Activated T-cell treated with anti-CD3 and anti-CD28 coated beads for 4 hours (primary cell): Measurements from ENCODE around the gene ABCB4.

ENCODE experiments used
- DNase-seq: peaks from one replicate; pipeline ENCODE4 v3.0.0-alpha.2; 2020

ABCB4 gene

DNA sequence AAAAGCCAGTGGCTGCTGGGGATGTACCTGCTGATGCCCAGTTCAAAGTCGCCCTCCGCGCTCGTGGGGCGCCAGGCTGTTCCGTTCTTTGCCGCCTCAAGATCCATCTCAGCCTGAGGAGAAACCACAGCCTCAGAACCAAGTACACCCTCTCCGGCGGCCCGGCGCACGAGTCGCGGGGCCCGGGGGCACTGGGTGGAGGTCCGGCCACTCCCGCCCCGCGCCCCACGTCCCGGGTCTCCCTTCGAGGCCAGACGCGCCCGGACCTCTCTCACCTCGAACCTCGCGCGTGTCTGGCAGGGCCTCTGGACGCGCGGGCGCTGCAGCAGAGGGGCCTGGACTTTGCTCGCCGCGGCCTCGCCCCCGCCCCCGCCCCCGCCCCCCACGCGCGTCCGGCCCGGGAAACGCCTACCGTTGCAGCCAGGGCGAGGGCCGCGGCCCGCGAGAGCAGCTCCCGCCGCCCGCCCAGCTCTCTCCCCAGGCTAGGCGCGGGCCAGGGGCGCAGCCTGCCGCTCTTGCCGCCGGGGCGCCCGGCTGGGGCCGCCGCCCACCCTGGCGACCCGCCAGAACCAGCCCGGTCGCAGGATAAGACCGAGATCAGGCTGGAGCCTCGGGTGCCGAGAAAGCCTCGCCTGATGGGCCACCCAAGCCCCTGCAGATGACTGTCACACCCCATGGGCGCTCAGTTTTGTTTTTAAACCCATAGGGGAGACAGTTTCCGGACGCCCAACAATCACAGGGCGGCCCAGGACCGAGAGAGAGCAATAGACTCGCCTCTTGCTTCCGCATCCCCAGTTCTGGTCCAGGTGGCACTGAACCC lies at the start of gene ABCB4:
ABCB4 (minus strand) TSS at position 322 of the 820 bp plus-strand sequence; CDS start at position 107, 215 bp downstream.
- DNase-seq, result no peak

DNA sequence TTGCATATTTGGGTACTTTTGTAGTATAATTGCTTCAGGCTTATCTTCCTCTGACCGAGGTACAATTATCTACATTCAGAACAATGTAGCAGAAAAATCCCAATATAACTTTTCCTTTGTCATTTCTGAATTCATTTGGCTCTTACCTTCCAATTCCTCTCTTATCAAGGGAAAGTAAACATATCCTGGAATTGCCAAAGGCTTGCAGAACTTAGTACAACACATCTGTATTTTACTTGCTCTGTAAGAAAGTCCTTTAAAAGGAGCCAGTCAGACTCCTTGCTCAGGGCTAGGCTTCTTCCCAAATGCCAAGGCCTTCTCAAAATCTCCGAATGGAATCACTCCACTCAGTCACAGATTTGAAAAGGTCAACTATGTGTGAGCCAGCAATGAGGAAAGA lies 43.3 kb upstream of the ABCB4 start:
- no peak for DNase-seq

DNA sequence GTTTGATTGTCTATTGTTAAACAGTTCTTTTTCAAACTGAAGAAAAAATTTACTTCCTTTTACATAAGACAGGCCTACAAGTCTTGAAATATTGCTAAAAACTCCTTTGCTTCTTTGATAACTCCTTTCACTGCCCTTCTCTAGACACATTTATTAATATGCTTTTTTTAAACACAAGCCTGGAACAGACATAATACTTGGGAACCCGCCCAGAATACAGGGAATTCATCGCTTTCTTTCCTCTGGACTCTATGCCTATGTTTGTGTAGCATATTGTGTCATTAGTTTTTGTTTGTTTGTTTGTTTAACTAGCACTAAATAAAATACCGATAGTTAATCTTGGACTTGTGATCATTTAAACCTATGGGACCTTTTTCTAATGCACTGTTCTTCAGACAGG lies 42.4 kb upstream of the ABCB4 start:
- DNase-seq, result no peak

DNA sequence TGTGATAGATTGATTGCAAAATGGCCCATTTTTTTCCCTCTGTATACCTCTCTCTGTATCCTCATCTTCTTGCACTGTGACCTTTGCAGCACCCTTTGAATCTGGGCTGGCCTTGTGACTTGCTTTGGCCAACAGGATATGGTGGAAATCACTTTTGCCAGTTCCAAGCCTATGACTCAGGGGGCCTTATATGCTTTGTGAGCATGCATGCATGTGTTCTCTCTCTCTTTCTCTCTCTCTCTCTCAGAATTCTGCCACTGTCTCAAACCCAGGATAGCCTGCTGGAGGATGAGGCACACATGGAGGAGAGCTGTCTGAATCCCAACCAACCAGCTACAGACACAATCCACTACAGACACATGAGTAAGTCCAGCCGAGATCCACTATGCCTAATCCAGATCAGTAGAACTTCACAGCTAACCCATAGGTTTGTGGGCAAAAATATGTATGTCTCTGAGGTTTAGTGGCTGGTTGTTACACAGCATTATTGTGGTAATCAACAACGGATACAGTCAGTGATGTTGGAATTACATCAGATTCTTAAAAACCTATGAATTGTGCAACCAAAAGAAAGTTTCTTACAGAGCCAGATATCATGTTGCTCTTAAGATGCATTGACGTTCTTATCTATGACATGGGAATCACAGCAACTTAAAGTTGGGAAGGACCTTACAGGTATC lies 41.8 kb upstream of the ABCB4 start:
- DNase-seq, result no peak

DNA sequence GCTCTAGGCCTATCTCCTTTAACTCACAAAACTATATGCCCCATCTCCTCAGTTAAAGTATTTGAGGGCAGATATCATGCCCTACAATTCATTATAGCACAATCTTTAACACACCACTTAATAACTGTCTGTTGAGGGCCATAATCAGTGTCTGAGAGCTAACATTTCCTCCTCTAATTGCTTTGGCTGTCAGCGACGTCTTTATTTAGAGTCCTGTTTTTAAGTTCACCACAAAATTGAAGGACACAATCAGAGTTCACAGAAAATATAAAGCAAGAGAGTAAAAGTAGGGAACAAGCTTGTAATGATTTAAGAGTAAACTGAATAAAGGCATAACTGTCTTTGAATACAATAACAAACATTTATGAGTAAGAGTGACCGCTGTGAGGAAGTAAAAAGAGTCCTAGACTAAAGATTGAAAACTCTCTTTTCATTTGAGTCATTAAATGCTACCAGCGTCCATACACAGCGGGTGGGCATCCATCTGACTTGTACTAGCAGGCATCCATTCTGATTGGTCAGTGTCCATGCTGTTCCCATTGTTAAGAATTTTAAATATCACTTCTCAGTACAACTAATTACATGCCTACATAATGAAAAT lies 38.4 kb upstream of the ABCB4 start:
- DNase-seq, result no peak

DNA sequence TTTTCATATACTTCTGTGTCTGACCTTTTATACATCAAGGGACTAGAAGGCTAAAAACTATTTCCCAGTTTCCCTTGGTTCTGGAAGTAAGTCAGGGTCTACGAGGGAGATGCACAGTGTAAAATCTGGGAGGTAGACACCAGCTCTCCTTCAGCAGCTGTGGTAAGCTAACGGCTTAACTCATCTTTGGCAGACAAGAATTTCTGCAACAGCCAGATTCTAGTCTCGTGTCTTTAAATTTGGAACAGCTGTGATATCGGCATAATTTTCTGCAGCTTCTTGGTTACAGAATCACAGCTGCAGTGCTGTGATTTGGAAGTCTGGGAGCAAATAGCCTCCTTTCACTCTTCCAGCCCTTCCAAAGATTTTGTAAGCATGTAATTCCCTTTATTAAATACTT lies 37.4 kb upstream of the ABCB4 start:
- DNase-seq, result no peak

DNA sequence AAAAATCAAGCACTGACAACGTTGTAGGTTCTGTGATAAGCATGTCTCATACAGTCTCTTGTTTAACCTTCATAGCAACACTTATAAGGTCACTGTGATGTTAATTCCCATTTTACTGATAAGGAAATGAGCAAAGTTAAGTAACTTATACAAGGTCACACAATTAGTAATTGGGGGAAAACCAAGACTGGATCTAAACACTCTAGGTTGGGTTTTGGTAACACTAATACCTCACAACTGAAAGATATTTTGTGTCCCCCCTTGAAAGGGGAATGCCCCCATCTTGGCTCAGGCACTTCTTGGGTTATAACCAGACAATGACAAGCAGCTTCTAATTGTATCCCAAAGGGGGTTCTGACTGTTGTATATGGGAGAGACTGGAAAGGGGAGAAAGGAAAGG lies 36.0 kb upstream of the ABCB4 start:
- DNase-seq, result no peak

DNA sequence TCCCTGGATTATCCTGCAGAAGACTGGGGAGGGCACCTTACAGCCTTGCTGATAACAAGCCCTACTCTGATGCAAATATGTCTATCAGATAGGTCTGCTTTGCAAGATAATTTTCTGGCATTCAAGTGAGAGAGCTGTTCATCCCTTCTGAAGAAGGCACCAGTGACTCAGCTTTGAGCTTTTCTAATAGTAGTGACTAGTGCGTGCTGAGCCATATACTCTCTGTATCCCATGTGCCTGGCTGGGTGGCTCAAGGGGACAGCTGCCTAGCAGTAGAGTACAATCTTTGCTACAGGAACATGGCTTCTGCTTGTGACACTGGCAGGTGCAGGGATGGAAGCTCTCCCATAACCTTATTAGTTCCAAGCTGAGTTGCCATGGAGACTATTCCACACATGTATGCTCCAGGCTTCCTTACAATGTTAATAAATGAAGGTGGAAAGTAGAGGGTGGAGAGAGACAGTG lies 35.0 kb upstream of the ABCB4 start:
- no peak for DNase-seq

DNA sequence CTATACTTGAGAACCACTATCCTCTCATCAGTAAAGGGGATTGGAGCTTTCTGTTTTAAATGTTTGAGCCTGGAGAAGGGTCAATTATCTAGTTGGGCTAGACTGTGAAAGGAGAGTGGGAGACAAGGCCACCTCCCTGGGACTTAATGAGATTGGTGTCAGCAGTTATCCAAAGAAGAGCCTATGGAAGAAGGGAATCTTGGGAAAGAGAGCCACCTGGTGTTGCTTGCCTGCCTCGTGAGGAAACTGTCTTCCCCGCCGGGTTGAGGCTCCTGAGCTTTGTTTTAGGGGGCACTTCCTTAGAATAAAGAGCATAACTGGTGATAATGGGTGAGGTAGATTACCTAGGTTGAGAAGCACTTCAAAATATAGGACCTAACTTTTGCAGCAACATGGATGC lies 32.0 kb upstream of the ABCB4 start:
- no peak for DNase-seq

DNA sequence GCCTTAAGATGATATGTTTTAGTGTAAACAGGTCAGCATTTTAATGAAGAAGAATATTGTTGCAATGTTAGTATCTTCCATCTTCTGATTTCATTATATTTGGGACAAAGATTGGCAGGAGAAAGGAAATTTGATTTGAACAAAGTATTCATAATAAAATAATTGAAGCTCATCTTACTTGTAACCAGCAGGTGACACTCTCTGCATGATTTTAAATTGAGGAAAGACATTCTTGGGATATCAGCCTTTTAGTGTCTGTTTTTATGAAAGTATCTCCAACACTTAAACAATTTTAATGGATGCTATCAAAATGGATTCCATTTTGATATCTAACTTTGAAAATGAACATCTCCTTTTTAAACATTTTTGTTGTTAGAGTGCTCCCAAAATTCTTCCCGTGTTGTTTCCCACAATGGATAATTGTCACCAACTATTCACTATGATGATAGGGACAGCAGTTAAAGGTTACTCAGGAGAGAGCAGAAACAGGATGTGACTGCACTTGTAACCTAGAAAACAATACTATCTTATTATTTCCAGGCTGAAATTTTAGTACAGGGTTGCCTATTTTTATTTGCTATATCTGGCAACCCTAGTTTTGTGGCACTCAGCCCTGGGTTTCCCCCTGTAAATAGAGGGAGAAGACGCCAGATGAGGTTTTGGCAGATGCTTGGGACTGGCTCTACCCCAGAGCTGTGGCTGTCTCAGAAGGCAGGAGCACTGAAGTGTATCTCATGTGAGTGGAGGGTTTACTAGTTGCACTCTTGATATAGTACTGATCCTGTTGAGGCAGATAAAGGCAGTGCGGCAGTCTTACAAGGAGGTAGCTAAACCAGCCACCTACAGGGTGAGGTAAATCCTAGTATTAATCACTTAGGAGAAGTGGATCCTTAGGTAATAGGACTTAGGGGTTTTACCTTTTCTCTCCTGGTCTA lies 31.0 kb upstream of the ABCB4 start:
- no peak for DNase-seq

DNA sequence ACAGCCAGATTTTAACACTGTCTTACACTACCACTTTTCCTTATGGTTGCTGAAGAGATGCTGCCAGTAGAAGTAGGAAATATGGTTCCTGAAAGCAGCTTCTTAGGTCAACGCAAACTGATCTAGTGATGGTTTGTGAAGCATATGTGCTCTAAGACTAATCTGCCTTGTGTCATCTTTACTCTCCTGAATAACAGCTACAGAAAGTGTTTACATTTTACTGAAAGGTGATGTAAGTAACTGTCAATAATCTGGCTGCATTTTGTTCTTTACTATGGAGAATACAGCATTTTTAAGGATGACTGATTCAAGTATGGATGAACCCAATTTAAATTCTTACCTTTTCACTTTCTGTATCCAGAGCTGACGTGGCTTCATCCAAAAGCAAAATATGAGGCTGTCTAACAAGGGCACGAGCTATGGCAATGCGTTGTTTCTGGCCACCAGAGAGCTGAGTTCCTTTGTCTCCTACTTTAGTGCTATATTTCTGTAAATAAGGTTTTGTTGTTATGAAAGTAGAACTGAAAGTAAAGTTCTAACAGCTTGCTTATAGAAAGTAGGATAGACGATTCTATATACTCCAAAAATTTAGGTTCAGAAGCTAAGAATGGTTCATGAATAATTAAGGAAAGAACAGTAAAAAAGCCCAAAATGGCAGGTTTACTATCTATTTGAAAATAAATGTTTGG lies 30.2 kb upstream of the ABCB4 start:
- no peak for DNase-seq

DNA sequence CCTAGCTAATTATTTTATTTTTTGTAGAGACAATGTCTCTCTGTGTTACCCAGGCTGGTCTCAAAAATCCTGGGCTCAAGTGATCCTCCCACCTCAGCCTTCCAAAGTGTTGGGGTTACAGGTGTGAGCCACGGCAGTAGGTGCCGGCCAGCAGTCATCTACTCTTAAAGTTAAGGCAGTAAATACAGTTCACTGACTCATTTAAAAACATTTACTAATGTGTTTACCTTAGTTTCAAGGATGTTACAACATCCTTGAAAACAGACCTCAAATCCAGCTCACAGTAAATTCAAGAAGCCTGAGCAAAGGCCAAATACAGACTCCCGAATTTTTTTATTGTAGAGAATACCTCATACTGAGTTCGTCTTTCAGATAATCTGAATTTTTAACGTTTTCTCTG lies 29.6 kb upstream of the ABCB4 start:
- no peak for DNase-seq

DNA sequence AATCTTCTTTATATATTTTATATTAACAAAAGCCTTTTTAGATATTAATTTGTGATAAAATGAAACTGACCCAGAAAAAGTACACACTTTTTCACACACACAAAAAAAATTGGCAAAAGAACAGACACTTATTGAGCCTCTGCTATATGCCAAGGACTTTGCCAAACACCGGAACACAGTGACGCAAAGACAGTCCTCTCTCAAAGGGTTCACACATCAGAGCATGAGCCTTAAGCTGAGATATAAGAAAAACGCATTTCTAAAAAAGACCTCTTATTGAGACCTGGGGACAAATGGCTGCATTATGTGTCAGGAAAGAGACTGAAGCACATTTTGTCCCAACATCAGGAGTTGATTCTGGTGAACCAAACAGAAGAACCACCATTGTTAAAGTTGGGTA lies 24.0 kb upstream of the ABCB4 start:
- no peak for DNase-seq

DNA sequence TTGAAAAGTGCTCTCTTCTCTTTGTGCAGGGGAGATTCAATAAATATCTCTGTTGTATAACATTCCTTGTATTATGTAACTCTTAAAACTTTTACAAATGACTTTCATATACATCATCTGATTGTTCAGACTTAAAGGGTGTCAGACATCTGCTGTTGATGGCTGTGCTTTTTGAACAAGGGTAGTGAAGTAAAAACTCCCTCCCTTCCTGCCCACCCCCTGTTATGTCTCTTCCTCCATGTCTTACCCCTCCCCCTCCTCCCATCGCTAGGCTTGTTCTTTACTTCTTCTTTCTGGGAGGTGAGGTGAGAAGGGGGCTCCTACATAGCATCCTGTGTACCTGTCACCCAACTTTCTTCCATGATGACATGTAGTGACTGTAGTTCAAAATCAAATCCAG lies 23.4 kb upstream of the ABCB4 start:
- DNase-seq, result no peak

DNA sequence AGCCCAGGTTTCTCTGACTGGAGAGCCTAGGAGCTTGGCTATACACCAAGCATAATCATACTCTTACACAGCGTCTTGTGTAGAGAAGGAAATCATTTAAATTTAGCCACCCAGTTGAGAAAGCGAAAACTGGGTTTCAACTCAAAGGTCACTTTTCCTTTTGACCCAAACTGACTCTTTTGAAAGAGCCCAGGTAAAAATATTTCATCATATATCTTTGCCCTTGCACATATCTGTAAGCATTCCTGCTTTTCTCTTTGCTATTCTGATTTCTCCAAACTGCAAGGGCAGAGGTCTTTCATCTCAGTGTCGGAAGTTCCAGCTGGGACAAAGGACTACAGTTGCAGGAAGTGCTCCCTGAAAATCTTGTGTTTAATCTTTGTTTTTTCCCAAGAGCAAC lies 22.0 kb upstream of the ABCB4 start:
- no peak for DNase-seq

DNA sequence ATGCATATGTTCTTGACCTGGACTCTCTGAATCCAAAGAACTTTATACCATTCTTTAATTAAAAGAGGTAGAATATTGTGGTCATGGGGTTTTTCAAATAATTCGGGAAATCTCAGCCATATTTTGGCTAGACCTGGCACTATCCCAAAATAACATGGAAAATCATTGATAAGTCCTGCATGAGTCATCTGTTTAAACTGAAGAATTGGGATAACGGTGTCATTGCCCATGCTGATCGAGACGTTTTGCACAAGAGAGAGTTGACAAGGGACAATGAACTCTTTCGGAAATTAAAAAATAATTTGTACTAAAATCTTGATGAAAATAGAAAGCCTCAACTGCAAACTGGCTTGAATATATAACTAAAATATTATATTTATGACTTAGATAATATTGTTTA lies 19.9 kb upstream of the ABCB4 start:
- no peak for DNase-seq

DNA sequence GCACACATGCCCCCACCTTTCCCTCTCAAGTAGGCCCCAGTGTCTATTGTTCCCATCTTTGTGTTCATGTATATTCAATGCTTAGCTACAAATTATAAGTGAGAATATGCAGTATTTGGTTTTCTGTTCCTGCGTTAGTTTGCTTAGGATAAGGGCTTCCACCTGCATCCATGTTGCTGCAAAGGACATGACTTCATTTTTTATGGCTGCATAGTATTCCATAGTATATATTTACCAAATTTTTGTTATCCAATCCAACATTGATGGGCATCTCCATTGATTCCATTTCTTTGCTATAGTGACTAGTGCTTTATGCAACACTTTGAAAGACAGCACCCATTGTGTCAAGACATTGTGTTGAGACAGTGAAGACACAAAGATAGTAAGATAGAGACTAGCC lies 19.0 kb upstream of the ABCB4 start:
- no peak for DNase-seq

DNA sequence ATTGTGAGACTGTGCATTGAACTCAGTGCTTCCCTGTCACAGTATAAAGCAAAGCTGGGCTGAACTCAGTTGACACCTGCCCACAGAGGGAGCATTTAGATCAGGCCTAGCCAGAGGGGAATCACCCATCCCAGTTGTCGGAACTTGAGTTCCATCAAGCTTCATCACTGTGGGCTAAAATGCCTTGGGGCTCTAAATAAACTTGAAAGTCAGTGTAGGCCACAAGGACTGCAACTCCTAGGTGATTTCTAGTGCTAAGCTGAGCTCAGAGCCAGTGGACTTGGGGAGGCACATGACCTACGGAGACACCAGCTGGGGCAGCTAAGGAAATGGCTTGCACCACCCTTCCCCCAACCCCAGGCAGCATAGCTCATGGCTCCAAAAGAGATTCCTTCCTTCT lies 7.7 kb upstream of the ABCB4 start:
- no peak for DNase-seq

DNA sequence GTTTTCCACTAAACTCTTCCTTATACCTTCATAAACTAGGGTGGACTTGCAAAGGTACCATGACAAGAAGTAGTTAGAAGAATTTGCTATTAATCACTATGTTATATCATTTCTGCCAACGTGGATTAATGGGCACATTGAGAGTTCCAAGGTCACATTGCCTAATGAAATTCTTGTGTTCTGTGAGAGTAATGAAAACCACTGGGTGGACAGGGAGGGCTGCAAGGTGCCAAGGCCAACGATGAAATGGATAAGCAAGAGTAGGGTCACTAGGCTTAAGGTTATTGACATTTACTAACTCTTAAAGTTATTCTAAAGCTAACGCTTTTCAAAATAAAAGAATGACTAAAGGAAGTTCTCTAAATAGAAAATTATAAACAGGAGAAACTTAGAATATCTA lies 6.6 kb upstream of the ABCB4 start:
- no peak for DNase-seq

DNA sequence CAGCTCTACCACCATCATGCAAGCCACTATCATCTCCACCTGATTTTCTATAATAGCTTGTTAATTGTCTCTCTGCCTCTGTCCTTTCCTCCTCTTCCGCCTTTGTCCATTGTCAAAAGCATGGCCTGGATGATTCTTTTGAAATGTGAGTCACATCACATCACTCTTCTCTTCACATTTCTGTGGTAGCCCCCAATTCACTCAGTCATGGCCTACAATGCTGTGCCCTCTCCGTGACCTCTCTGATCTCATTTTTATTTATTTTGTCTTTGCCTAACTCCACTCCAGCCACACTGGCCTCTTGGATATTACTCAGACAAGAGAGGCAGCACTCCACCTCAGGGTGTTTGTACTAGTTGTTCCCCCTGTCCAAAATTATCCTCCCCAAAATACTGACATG lies 4.9 kb upstream of the ABCB4 start:
- DNase-seq, result no peak

DNA sequence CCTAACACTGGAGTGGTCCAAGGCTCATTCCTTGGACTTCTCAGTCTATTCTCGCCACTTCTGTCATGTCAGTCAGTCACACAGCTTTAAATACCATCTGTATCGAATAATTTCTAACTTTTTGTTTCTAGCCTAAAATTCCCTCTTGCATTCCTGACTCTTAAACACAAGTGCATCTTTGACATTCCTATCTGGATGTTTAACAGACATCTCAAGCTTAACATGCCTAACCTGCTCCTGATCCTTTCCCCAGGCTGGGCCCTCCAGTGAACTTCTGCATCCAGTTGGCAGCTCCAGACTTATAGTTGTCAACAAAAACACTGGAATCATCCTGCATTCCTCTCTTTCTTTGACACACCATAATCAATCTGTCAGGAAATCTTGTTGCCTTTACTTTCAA lies 4.5 kb upstream of the ABCB4 start:
- no peak for DNase-seq

DNA sequence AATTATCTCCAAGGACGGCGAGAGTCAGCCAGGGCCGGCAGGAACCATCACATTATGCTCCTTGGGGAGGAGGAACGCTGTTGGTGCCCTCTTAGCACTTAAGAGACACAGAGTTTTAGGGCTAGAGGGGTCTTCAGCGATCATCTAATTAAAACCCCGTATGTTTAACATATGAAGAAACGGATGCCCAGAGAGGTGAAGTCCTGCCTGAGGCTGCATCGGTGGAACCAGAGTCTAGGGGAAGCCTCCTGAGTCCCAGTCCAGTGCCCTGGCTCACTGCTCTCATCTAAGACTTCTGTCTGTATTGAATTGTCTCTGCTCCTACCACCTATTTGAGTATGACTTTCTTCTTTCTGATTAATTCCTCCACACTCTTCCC lies 688 bp upstream of the ABCB4 start:
- DNase-seq, result no peak
